Keratinocyte (primary cell): ENCODE results near the gene CASP4.

ENCODE experiments used
- EZH2 ChIP-seq: IDR thresholded peaks from one replicate; pipeline ENCODE4 v1.6.1; 2012; ENCODE audit warnings: inconsistent platforms, mild to moderate bottlenecking, low read length, moderate library complexity
- TF ChIP-seq, protein P1 (sequence below), 3 experiments: IDR thresholded peaks in 1 of 3; conservative IDR thresholded peaks in 1 of 3; optimal IDR thresholded peaks in 1 of 3; 2 replicates in 2 of 3; 3 replicates in 1 of 3; pipeline versions ENCODE3 to v1.5.1; 2011; ENCODE audit warnings: low read length in 3 of 3, mild to moderate bottlenecking in 3 of 3, moderate library complexity in 2 of 3, control low read depth in 1 of 3, inconsistent platforms in 1 of 3; ENCODE audit not compliant: insufficient read depth in 2 of 3; ENCODE audit errors: extremely low read depth in 1 of 3

DNA sequence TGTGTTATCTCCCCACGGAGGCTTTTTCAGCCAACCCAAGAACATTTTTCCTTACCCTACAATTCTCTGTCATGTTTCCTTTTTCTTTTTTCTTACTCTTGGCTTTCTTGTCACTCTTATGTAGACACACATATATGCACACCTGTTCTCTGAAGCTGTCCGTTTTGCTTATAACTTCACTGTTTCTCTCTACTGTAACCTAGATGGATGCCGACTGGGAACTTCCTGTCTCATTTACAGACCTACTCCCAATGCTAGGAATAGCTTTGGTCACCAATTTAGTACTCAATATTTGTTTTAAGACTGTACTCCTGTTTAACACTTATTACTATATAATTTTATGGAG, 60.2 kb downstream of the CASP4 start:
- TF ChIP-seq, protein P1, sequence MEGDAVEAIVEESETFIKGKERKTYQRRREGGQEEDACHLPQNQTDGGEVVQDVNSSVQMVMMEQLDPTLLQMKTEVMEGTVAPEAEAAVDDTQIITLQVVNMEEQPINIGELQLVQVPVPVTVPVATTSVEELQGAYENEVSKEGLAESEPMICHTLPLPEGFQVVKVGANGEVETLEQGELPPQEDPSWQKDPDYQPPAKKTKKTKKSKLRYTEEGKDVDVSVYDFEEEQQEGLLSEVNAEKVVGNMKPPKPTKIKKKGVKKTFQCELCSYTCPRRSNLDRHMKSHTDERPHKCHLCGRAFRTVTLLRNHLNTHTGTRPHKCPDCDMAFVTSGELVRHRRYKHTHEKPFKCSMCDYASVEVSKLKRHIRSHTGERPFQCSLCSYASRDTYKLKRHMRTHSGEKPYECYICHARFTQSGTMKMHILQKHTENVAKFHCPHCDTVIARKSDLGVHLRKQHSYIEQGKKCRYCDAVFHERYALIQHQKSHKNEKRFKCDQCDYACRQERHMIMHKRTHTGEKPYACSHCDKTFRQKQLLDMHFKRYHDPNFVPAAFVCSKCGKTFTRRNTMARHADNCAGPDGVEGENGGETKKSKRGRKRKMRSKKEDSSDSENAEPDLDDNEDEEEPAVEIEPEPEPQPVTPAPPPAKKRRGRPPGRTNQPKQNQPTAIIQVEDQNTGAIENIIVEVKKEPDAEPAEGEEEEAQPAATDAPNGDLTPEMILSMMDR (optimal IDR thresholded peaks at IDR 0.05 in 1 of 3, IDR thresholded peaks at IDR 0.05 in 1 of 3, conservative IDR thresholded peaks at IDR 0.05 in 1 of 3; ENCODE audit: extremely low read depth in 1 of 3, insufficient read depth in 2 of 3, low read length in 3 of 3) = no peak
- no peak for TF ChIP-seq EZH2
